ENCODE data around the gene PIGU.

PIGU gene

DNA sequence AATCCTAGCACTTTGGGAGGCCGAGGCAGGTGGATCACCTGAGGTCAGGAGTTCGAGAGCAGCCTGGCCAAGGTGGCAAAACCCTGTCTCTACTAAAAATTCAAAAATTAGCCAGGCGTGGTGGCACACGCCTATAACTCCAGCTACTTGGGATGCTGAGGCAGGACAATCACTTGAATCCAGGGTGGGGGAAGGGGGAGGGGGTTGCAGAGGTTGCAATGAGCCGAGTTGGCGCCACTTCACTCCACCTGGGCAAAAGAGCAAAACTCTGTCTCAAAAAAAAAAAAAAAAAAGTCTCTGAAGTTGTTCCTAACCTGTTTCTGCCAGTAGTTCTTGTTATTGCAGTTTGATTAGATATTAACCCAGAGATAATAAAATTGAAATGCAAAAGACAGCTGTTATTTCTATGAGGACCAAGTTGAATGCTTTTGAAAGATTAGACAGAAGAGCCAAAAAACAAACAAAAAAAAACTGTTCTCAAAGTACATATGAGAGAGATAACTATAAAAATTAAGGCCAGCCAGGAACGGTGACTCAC, 22.6 kb downstream of the PIGU start:
- no peak for DNase-seq

DNA sequence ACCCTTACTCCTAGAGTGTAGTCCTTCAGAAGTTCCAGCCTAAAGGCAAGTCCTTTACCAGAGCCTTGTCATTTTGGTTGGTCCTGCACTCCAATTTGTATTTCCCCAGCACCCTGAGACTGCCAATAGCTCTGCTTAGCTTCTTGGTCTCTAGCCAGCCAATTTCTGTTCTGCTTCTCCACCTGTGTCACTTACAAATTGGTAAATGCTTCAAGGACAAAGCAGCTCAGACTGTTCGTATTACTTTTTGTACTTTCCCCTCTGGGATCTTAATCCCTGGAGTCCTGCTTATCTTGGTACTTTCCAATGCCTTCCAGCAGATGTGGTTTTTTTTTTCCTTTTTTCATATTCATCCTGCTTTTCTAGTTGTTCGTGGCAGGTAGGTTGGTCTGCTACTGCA, 25.7 kb downstream of the PIGU start:
- DNase-seq = no peak

DNA sequence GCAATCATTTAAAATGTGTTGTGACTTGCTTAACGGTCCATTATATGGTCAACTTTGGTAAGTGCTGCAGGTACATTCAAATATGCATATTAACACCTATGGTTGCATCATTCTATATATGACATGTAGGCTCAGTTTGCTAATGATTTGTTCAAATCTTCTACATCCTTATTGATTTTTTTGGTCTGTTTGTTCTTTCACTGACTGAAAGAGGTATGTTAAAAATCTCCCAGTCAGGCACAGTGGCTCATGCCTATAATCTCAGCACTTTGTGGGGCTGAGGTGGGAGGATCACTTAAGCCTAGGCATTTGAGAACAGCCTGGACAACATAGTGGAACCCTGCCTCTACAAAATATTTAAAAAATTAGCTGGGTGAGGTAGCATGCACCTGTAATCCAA, 29.2 kb downstream of the PIGU start:
- no peak for DNase-seq

DNA sequence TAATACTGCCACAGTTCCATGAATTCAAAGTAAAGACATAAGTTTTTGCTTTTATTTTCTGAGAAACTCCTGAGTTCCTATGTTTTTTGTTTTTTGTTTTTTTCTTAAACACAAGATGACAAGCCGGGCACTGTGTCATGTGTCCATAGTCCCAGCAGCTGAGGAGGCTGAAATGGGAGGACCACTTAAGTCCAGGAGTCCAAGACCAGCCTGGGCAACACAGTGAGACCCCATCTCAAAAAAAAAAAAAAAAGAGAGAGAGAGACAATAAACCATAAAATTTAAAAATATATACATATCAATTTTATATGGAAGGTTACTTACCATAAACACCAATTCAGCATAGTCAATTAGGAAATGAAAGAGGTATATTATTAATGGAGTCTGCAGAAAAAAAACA, 31.9 kb downstream of the PIGU start:
- no peak for DNase-seq

DNA sequence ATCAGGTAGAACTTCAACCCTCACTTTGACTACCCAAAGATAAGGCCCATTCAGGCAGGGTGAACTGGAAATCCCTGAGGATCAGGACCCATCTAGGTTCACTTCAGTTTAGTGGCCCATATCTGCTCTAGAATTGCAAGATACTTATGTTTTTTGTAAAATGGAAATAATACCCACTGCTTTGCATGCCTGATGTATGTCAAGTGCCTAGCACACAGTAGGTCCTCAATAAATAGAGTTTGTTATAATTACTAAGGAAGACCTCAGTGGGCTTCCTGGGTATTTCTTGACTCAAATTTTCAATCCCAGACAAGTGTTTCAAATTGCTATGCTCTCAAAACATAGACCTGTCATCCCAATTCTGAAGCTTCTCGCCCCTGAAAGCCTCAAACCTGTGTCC, 32.5 kb downstream of the PIGU start:
- no peak for DNase-seq

DNA sequence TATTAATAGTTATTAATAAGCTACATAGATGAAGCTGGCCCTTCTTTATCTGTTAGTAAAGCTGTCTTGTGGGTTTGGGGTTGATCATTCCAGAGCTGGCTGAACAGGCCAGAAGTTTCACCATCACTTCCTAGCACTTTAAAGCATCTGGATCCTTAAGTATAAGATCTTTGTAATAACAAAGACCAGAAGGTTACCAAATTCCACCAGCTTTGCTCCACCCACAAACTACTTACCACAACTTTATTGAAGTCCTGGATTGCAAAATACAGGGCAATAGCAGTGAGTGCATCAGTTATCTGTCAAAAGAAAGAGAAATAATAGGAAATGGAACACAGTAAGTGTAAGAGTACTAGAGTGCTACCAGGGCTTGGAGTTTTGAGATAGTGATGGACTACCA, 33.0 kb downstream of the PIGU start:
- no peak for DNase-seq

DNA sequence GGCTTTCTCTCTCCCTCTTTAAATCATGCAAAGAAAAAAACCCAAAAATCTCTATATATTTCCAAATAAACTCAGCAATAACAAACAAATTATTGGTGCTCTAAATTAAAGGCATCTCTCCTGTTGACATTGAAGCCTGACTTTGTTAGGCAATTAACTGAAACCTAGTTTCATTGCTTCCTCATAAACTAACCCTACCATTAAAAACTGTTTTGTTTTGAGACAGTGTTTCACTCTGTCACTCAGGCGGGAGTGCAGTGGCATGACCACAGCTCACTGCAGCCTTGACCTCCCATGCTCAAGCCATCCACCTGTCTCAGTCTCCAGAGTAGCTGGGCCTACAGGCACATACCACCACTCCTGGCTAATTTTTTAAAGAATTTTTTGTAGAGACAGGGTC, 34.9 kb downstream of the PIGU start:
- peak in 1 of 3 experiments; percentile 23 for DNase-seq

DNA sequence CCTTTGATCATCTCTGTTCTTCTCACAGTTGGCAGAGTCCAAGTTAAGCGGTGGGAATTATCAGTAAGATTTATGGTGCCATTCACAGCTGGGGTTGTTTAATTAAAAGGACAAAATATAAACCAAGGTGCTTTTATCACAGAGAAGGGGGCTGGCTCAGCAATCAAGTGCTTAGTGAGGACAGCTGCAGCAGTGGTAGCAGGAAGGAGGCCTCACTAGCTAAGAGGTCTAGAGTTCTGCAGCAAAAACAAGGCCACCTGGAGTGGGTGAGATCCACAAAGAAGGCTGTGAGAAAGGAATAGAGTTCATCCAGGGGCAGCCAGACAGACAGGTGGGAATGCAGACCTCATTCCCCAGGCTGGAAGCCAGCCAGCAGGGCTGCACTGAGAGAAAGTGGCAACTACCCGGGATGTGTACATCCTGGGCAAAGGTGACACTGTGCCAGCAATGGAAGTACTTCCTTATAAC, 37.1 kb downstream of the PIGU start:
- DNase-seq = peak; percentile 78 to 100 (median 95)

DNA sequence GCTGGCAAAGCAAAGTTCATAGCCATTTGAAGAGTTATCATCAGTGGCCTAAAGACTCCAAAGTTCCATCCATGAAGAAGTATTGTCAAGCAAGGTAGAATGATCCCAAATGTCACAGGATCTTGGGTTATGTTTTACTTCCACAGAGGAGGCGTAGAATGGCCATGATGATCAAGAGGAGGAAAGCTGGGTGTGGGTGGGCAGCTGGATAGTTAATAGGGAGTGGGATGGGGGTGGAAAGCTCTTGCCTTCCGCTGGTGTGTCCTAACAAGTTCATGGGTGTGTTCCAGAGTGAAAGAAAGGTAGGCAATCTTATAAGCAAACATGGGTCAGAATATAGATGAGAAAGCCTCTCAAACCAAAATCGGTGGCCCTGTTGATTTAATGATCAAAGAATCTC, 38.4 kb downstream of the PIGU start:
- DNase-seq = no peak

DNA sequence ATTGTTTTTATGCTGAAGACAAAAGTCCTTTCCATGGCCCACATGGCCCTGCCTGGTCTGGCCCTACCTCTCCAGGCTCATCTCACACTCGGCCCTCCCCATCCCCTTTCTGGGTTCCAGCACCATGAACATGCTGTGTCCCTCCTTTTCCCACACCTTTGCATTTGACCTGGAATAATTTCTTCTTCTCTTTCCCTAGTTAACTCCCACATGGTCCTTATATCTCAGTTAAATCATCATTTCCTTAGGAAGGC, 38.9 kb downstream of the PIGU start:
- DNase-seq = no peak

DNA sequence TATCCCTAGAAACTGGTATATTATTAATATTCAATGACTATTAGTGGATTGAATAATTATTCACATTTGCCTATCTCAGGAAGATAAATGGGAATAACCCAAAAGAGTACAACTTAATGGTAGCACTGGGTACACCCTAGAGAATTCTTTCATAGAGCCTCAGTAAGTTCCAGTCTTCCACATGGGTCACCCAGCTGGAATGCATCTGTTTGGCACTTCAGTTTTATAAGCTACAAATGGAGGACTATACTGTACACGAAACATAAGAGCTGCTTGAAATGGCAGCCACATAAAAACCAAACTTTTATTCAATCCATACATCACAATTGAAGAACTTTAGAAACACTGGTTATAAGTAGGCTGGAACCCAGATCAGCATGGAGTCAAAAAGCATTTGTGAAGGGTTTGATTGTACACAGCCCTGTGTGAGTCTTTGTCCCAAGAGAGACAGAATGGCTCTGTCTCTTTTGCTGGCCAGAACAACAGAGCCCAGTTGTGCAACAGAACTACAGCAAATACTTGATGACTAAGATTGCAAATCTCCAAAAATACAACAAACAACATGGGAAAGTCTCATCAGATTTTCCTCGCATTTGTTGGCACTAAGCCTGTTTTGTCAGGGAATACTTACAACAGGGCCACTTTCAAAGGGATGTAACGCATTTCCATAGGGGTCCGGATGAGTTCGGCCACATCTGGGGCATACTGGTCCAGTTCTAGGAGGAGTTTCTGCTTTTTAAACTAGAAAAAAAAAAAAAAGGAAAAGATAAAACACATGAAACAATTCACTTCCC, 39.5 kb downstream of the PIGU start:
- no peak for DNase-seq

DNA sequence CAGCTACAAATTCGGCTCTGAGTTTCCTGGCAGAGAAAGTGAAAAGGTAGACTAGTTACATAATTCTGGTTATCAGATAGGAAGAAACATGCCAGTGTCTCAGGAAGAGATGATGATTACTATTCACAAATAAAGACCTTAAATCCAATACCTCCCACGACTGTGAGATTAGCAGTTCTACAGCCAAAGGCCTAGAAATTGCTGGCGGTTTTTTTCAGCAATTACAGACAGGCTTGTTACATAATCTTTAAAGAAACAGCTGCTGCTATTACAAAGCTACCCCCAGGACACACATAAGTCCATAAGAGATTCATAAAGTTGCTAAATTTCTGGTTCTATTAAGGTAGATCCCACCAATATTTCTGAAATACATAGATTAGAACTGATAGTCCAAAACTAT, 40.2 kb downstream of the PIGU start:
- no peak for DNase-seq

DNA sequence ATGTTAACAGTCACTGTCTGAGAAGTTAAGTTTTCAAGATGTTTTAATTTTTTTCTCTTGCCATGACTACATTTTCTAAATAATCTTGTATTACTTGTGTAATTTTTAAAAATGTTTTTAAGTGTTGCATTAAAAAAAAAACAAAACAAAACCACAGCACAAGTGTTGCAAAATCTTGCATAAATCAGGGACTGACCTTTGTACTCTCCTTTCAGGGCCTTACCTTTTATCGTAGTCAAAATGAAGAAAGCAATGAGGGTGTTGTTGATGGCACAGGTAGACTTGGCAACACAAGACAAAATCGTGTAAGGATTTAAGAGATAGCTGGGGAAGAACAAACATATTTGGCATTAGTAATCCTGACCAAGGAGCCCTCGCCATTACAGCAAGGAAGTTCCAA, 42.5 kb downstream of the PIGU start:
- DNase-seq = no peak

DNA sequence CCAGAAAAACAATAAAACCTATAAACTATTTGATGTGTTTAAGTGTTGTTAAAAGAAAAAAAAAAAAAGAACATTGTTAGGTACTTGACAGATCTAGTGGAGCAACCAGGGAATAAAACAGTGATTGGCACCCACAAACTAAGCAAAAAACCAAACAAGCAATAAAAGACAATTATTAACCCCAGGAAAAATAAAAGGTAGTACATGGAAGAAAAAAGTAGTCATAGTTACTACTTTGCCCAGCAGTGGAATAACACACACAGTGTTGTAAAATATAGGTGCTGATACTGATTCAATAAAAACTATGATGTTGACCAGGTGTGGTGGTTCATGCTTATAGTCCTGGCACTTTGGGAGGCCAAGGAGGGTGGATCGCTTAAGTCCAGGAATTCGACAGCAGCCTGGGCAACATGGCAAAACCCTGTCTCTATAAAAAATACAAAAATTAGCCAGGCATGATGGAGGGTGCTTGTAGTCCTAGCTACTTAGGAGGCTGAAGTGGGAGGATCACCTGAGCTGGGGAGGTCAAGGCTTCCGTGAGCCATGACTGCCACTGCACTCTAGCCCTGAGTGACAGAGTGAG, 43.9 kb downstream of the PIGU start:
- no peak for DNase-seq

DNA sequence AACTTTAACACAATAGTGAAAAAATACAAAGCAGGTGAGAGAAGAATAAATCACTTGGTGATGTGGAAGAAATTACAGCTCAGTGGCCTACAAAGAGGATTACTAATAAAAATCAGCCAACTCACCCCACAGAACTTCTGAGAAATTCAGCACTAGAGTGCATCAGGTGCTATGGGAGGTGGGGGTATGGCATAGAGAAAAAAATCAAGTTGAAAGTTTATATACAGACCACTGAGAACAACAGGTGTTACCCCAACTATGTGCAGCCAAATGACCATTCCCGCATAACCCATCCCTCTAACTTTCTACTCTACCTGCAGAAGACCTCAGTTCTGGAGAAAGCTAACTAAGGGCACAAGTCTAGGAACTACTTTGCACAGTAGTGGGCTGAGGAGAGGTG, 47.0 kb downstream of the PIGU start:
- DNase-seq = no peak

DNA sequence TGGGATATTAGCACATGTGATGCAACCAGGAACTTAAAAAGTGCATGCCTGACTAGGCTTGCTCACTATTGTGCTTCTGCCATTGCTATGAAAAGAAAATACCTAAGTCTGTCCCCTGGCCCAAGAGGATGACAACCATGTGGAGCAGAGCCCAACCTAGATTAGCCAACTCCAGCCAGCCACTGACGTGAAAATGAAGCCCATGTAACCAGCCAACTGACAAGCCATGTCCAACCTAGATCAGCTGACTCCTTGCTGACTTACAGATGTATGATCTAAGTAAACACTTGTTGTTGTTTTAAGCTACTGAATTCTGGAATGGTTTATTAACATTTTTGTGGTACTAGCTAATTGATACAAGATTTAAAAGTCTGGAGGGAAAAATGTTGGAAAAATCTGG, 47.5 kb downstream of the PIGU start:
- no peak for DNase-seq

DNA sequence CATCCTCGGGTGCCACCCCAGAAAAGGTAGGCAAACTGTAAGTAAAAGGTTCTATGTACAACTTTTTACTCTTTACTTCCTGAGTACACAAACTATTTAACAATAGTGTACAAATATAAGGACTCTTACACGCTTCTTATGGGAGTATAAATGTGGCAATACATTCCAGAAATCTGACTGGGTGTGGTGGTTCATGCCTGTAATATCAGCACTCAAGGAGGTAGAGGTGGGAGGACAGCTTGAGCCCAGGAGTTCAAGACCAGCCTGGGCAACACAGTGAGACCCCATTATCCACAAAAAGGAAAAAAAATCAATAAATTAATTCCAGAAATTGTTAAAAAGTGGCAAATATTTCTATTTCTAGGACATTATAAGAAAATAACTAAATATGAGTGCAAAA, 48.9 kb downstream of the PIGU start:
- DNase-seq = no peak

DNA sequence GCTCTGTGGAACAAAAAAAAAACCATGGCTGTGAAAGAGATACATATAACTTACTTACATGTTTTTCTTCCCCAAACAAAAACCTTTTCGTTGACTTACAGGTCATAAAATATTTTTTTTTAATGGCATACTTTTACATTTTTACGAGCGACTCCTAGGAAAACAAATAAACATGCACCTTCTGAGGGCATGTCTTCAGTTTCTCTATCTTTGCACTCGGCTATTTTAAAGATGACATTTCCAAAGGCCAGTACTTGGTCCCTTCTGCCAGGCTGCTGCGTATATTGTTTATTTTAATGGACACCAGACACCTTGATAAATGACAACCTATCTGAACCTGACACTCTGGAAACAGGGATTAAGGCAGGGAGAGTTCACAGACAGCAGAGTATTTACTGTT, 49.4 kb downstream of the PIGU start:
- DNase-seq = peak in 2 of 3 experiments; percentile 24 to 61

DNA sequence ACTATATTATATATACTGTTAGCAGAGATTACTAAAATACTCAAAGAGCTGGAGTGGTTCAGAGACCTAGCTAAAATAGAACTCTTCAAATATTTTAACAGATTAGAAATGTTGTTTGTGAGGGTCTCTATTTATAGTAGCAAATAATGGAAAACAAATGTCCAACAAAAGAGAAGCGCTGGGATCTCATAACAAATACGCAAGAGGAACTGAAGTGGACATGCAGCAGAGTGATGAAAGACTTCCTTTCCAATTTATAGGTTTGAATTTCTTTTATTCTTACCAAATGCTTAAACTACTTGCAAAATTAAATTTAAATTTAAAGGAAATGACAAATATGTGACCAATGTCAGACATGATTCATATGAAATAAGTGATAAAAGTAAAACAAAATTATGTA, 49.9 kb downstream of the PIGU start:
- DNase-seq = peak in 1 of 3 experiments; percentile 39

DNA sequence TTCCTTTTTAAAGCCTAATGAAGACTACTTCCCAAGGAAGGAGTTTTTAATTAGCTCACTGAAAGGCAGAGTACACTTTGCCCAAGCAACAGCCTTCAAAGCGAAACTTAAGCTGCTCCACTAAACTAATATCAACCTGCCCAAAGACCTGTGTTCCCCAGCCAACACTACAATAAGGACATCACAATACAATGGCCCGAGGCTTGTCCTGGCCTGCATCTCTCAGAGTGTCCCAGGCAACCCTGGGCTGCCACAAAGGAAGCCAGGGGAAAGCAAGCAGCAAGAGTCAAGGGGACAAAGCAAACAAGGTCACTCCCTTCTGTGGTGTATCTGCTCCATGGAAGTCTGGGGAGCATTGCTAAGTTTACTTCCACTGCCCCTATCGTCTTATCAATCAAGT, 52.3 kb downstream of the PIGU start:
- peak in 1 of 3 experiments; percentile 41 for DNase-seq

DNA sequence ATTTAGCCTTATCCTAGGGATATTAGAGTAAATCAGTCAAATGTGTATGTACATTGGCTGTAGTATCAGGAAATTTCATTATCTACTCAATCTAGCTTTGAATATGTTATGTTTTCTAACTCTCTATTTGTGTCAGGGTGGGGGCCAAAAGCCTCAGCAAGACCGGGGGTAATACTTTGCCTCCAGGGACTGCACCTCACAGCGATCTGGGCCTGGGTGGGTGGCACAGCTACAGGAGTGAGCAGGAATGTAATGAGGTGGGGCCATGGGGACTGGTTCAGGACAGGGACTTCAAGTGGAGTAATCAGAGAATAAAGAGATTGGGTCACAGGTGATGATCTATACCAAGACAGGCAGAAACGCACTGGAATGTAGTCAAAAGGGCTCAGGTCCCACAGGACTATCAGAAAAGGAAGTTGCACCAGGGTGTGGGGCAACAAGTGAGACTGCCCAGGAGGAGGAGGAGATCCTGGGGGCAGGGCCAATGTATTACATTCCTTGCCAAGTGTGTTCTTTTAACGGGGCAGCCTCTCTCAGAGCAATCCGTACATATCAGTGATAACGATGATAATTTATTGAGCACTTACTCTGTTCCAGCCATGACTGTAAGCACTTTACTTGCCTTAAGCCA, 54.0 kb downstream of the PIGU start:
- no peak for DNase-seq

DNA sequence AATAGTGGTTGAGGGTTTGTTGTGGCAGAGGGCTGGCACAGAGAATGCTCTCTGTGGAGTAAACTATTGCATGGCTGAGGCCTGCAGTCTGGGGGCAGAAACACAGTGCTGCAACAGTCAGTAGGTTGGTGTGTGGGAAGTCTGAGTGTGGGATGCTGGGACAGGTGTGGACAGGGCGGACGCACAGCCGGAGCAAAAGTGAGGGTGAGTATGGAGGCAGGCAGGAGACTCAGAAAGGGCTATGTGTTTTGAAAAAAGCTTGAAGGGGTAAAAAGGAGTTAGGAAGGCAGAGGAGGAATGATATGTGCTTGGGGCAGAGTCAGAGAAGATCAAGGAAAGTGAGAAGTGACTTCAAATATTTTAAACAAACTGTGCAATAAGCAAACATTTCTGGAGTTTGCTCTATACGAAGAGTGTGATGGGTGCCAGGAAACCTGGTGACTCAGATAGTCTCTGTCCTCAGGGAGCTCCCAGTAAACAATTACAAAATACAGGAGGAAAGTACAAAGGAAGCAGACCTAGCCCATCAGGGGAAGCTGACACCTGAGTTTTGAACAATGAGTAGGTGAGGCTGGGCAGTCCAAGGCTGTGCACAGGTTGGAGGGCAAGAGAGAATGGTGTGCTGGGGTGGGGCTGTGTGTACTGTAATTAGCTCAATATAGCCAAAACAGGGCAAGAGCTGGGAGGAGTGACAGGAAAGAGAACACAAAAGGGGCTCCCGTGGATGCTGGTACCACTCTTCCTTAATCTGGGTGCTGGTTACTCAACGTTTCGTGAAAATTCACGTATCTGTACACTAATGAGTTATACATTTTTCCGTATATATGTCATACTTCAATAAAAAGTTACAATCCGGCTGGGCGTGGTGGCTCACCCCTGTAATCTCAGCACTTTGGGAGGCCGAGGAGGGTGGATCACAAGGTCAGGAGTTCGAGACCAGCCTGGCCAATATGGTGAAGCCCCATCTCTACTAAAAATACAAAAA, 55.2 kb downstream of the PIGU start:
- DNase-seq = no peak

DNA sequence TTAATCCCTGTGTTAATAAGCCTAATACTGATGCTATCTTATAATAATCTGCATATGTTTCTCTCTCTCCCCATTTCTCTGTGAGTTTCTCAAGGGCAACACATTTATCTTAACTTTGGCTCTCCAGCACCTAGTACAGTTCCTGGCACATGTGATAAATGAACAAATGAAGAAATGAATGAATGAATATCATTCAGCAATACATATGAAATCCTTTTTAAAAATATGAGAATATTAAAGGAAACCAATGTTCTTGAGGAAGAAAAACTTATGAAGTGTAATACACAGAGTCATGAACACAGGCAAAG, 55.9 kb downstream of the PIGU start:
- DNase-seq = no peak

All from NCI-H1417 (cell line).